ENCODE data around the gene IKZF5. TPM values are rescaled to one million over a fixed set of nuclear protein-coding genes. Genes with fewer than 3 reads are reported as not detected.

The IKZF5 gene
- polyA plus RNA-seq, 3 donors from 2014 or later, result 5.3 to 16.0 (median 12.2) TPM

GRCh38 chr10:122953902-122954730, 54.5 kb downstream of the IKZF5 start, which contains the start of gene C10orf88:
Gene C10orf88, minus strand, starts transcription at chr10:122954227. Its CDS starts 49 bp downstream, at chr10:122954178.
- Mint-ChIP-seq H3K27me3 (ENCODE audit: low read depth in 3 of 3) (peaks cover 5 to 18% (median 6%) of the 10 kb centered on the region in 3 donors), H3K9me3 (no peaks in the 10 kb centered on the region), H3K36me3 (peaks cover 0 to 9% (median 3%) of the 10 kb centered on the region in 3 donors), H3K27ac (peak within 1 kb of the TSS; percentile 63 to 85 (median 80)), H3K4me3 (peak within 1 kb of the TSS; percentile 89 to 95 (median 94)), H3K4me1 (peaks cover 26 to 37% of the 10 kb centered on the region in 2 donors)
- DNase-seq, result peak; percentile 96 to 99 (median 98)

DNA sequence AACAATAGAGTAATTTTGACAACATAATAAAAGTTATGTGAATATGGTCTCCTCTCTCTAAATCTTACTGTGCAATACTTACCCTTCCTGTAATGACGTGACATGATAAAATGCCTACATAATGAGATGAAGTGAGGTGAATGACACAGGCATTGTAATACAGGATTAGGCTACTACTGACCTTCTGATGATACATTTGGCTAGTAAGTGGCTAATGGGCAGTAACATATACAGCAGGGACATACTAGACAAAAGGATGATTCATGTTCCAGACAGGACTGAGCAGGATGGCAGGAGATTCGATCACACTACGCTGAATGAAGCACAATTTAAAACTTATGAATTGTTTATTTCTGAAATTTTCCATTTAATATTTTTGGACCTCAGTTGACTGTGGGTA, 59.3 kb downstream of the IKZF5 start:
- Mint-ChIP-seq H3K27me3 (ENCODE audit: low read depth in 3 of 3) (peaks cover 3 to 6% (median 3%) of the 10 kb centered on the region in 3 donors), H3K4me1 (peaks cover 22 to 35% of the 10 kb centered on the region in 2 donors)

More for the DNA sequence above, 59.3 kb downstream of the IKZF5 start:
- no peaks in the 10 kb centered on the region for H3K9me3 Mint-ChIP-seq
- H3K4me3 Mint-ChIP-seq, result no peak overlapping the region
- no peak for DNase-seq
- H3K36me3 Mint-ChIP-seq, result peaks cover 10 to 30% (median 23%) of the 10 kb centered on the region in 3 donors
- no peak overlapping the region for H3K27ac Mint-ChIP-seq

Other genes with a start within 250 kb of the IKZF5 start
- gene CUZD1, start 162.9 kb downstream of the IKZF5 start, polyA plus RNA-seq, result under 1 TPM in 2 of 3 donors, not detected in 1; 0.53 to 0.82 TPM
- 10 to 100 TPM in 1 of 3 donors, 1 to 10 TPM in 2; 3.6 to 13.3 (median 5.5) TPM for gene FAM24B, start 129.2 kb downstream of the IKZF5 start, polyA plus RNA-seq
- gene FAM24A, start 98.2 kb downstream of the IKZF5 start, polyA plus RNA-seq, result not detected
- 1 to 10 TPM; 4.3 to 8.2 (median 5.9) TPM for gene C10orf88, start 54.6 kb downstream of the IKZF5 start, polyA plus RNA-seq
- 10 to 100 TPM in 1 of 3 donors, 1 to 10 TPM in 2; 8.4 to 15.4 (median 9.5) TPM for gene PSTK, start 28.4 kb downstream of the IKZF5 start, polyA plus RNA-seq
- gene ACADSB, start 211 bp upstream of the IKZF5 start, polyA plus RNA-seq, result 10 to 100 TPM; 22.7 to 41.7 (median 30.1) TPM
- not detected for gene HMX3, start 127.2 kb upstream of the IKZF5 start, polyA plus RNA-seq
- gene HMX2, start 139.3 kb upstream of the IKZF5 start, polyA plus RNA-seq, result not detected
- gene BUB3, start 145.6 kb upstream of the IKZF5 start, polyA plus RNA-seq, result 100 to 1,000 TPM; 203 to 348 (median 203) TPM

Data from immature natural killer cell (primary cell).